Endodermal cell (in vitro differentiated cells): ENCODE results near the gene THOP1. TPM values are rescaled to one million over a fixed set of nuclear protein-coding genes. Genes with fewer than 3 reads are reported as not detected.

Experiments
- DNase-seq: peaks from one replicate; pipeline ENCODE4 v3.0.0-alpha.2; 2017
- H3K27ac ChIP-seq: 2 replicates; pipeline ENCODE4 v1.5.1; 2013; ENCODE audit warnings: mild to moderate bottlenecking, low read depth, low read length, moderate library complexity
- H3K27me3 ChIP-seq: 2 replicates; pipeline ENCODE4 v1.6.1; 2013; ENCODE audit warnings: mild to moderate bottlenecking, low read length, moderate library complexity; ENCODE audit not compliant: insufficient read depth, control insufficient read depth, poor library complexity, severe bottlenecking
- H3K36me3 ChIP-seq: 2 replicates; pipeline ENCODE4 v1.7.0; 2013; ENCODE audit warnings: mild to moderate bottlenecking, low read length, moderate library complexity; ENCODE audit not compliant: control insufficient read depth, insufficient read depth
- H3K4me1 ChIP-seq: one replicate; pipeline ENCODE4 v1.7.0; 2013; ENCODE audit warnings: low read length; ENCODE audit not compliant: control insufficient read depth, insufficient read depth
- H3K4me3 ChIP-seq: 2 replicates; pipeline ENCODE4 v1.5.1; 2013; ENCODE audit warnings: mild to moderate bottlenecking, low read length, moderate library complexity
- H3K9ac ChIP-seq: 2 replicates; pipeline ENCODE4 v1.6.1; 2013; ENCODE audit warnings: mild to moderate bottlenecking, low read length, moderate library complexity; ENCODE audit not compliant: poor library complexity, severe bottlenecking; ENCODE audit errors: extremely low read depth
- H3K9me3 ChIP-seq: 2 replicates; pipeline ENCODE4 v1.6.1; 2013; ENCODE audit warnings: mild to moderate bottlenecking, low read length, moderate library complexity; ENCODE audit not compliant: control insufficient read depth
- H3K27ac Mint-ChIP-seq: 2 replicates; pipeline ENCODE4 v1.8.0; 2020; ENCODE audit warnings: mixed read lengths
- H3K27me3 Mint-ChIP-seq: 2 replicates; pipeline ENCODE4 v1.8.0; 2021; ENCODE audit warnings: mild to moderate bottlenecking, mixed read lengths; ENCODE audit not compliant: insufficient read depth
- H3K36me3 Mint-ChIP-seq: 2 replicates; pipeline ENCODE4 v1.8.0; 2020; ENCODE audit warnings: low read depth, mixed read lengths
- H3K4me1 Mint-ChIP-seq: 2 replicates; pipeline ENCODE4 v1.8.0; 2020; ENCODE audit warnings: mixed read lengths
- H3K4me3 Mint-ChIP-seq: 2 replicates; pipeline ENCODE4 v1.8.0; 2020; ENCODE audit warnings: mild to moderate bottlenecking, moderate library complexity, mixed read lengths
- H3K9me3 Mint-ChIP-seq: 2 replicates; pipeline ENCODE4 v1.8.0; 2020; ENCODE audit warnings: mild to moderate bottlenecking, mixed read lengths
- CTCF ChIP-seq: fragments of 200-600 bp; sonication (generic); conservative IDR thresholded peaks from 2 replicates; pipeline ENCODE4 v1.5.0; 2021; ENCODE audit warnings: antibody characterized with exemption, mild to moderate bottlenecking
- WGBS, 2 experiments: methylation state at CpG; one replicate each; pipeline versions ENCODE4 v1.1.5 to v1.1.7; 2013; ENCODE audit warnings: missing lambda C conversion rate in 2 of 2, mixed read lengths in 1 of 2; ENCODE audit not compliant: insufficient coverage in 1 of 2, insufficient read length in 1 of 2; 5-methylcytosine and 5-hydroxymethylcytosine counted together
- total RNA-seq, 2 donors: library from RNA; stranded (reverse); fragmentation: NEBNext Ultra II Directional in 1 of 2; extraction: Animal tissue kit (Norgen Biotek cat#: 25700) in 1 of 2; gene quantifications; 2 replicates in 1 of 2; 3 replicates in 1 of 2; pipeline ENCODE4 v1.2.1, GENCODE V29; 2021

THOP1 gene
- total RNA-seq, 2 donors from 2014 or later: 130 to 170 TPM

GRCh38 chr19:2758601-2759313, 26.5 kb upstream of the THOP1 start:
- 96 to 98% methylated on average over 15 to 17 of the region's 17 CpGs for WGBS, 2 experiments
- no peaks in the 10 kb centered on the region for H3K9me3 Mint-ChIP-seq
- H3K36me3 Mint-ChIP-seq: peaks cover 54% of the 10 kb centered on the region
- H3K27ac ChIP-seq: no peak overlapping the region
- no peaks in the 10 kb centered on the region for H3K4me1 ChIP-seq
- no peak overlapping the region for H3K9ac ChIP-seq
- H3K27ac Mint-ChIP-seq: no peak overlapping the region
- H3K36me3 ChIP-seq: peaks cover 59% of the 10 kb centered on the region
- no peak for DNase-seq
- H3K27me3 ChIP-seq: no peaks in the 10 kb centered on the region
- H3K4me3 Mint-ChIP-seq: no peak overlapping the region
- H3K9me3 ChIP-seq: no peaks in the 10 kb centered on the region
- H3K4me3 ChIP-seq: no peak overlapping the region
- no peaks in the 10 kb centered on the region for H3K4me1 Mint-ChIP-seq
- no peak for TF ChIP-seq CTCF
- H3K27me3 Mint-ChIP-seq: no peaks in the 10 kb centered on the region

- 92 to 96% methylated on average over 14 to 17 of the region's 17 CpGs for WGBS, 2 experiments
- Histone ChIP-seq H3K36me3 (peaks cover 62% of the 10 kb centered on the region), H3K9me3 (no peaks in the 10 kb centered on the region), H3K4me1 (no peaks in the 10 kb centered on the region), H3K4me3 (no peak overlapping the region), H3K27ac (no peak overlapping the region), H3K9ac (no peak overlapping the region), H3K27me3 (no peaks in the 10 kb centered on the region)
- Mint-ChIP-seq H3K4me1 (no peaks in the 10 kb centered on the region), H3K36me3 (peaks cover 52% of the 10 kb centered on the region), H3K9me3 (no peaks in the 10 kb centered on the region), H3K27me3 (no peaks in the 10 kb centered on the region), H3K4me3 (no peak overlapping the region), H3K27ac (no peak overlapping the region)
- no peak for TF ChIP-seq CTCF
- DNase-seq: no peak
These were observed 25.9 kb upstream of the THOP1 start for GRCh38 chr19:2759362-2759761.

- H3K36me3 Mint-ChIP-seq: peaks cover 56% of the 10 kb centered on the region
- H3K4me3 ChIP-seq: no peak overlapping the region
- H3K9ac ChIP-seq: no peak overlapping the region
- no peak overlapping the region for H3K4me3 Mint-ChIP-seq
- no peaks in the 10 kb centered on the region for H3K9me3 Mint-ChIP-seq
- H3K4me1 ChIP-seq: no peaks in the 10 kb centered on the region
- H3K27ac Mint-ChIP-seq: no peak overlapping the region
- 82 to 95% methylated on average over 2 to 7 of the region's 7 CpGs for WGBS, 2 experiments
- H3K9me3 ChIP-seq: no peaks in the 10 kb centered on the region
- H3K27me3 Mint-ChIP-seq: no peaks in the 10 kb centered on the region
- DNase-seq: no peak
- H3K27me3 ChIP-seq: no peaks in the 10 kb centered on the region
- H3K4me1 Mint-ChIP-seq: no peaks in the 10 kb centered on the region
- no peak overlapping the region for H3K27ac ChIP-seq
- H3K36me3 ChIP-seq: peaks cover 64% of the 10 kb centered on the region
- no peak for TF ChIP-seq CTCF
These were observed 25.3 kb upstream of the THOP1 start for GRCh38 chr19:2759965-2760364.
